ENCODE measurements around the gene TPM2. TPM values are rescaled to one million over a fixed set of nuclear protein-coding genes. Genes with fewer than 3 reads are reported as not detected.

TPM2 gene
- total RNA-seq, 4 donors from 2014 or later = 7,572 to 13,568 (median 12,084) TPM

DNA sequence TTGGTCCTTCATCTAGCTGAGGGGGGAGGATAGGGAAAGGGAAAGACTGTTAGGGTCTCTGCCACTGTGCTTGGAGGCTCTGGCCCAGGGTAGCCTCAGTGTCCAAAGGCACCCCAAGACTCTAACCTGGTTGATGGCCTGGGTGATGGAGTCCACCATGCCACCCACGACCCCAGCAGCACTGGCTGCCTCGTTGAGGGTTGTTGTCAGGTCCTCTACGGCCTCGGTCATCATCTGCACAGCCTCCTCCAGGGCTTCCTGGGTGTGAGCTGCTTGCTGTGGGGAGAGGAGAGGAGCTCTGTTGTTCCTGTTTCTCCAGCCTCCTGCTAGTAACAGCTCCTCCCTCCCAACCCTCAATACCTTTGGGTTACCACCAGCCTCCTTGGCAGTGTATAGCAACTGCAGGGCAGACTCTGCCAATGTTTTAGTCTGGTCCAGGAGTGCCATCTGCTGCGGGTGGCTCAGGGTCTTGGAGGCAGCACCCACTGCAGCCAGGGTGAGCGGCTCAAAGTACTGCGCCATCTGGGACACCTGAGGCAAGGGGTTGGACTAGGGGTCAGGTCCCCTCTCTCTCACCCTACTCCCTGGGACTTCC, 16.2 kb upstream of the TPM2 start:
- H3K27ac ChIP-seq = peak overlapping the region in 3 of 4 donors; percentile 96 to 99 (median 98)

GRCh38 chr9:35705372-35705771, 15.6 kb upstream of the TPM2 start:
- H3K27me3 ChIP-seq = no peaks in the 10 kb centered on the region
- H3K4me3 ChIP-seq = no peak overlapping the region
- no peak for ATAC-seq
- TF ChIP-seq EP300 (IDR thresholded peaks at IDR 0.05) (no peak), POLR2AphosphoS5 (IDR thresholded peaks at IDR 0.05) (no peak), POLR2A (IDR thresholded peaks at IDR 0.05) (no peak)
- TF ChIP-seq, protein P1, sequence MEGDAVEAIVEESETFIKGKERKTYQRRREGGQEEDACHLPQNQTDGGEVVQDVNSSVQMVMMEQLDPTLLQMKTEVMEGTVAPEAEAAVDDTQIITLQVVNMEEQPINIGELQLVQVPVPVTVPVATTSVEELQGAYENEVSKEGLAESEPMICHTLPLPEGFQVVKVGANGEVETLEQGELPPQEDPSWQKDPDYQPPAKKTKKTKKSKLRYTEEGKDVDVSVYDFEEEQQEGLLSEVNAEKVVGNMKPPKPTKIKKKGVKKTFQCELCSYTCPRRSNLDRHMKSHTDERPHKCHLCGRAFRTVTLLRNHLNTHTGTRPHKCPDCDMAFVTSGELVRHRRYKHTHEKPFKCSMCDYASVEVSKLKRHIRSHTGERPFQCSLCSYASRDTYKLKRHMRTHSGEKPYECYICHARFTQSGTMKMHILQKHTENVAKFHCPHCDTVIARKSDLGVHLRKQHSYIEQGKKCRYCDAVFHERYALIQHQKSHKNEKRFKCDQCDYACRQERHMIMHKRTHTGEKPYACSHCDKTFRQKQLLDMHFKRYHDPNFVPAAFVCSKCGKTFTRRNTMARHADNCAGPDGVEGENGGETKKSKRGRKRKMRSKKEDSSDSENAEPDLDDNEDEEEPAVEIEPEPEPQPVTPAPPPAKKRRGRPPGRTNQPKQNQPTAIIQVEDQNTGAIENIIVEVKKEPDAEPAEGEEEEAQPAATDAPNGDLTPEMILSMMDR (IDR thresholded peaks at IDR 0.05) = no peak
- H3K4me1 ChIP-seq = no peaks in the 10 kb centered on the region
- peak overlapping the region in 3 of 4 donors; percentile 96 to 99 (median 98) for H3K27ac ChIP-seq
- no peaks in the 10 kb centered on the region for H3K9me3 ChIP-seq
- H3K36me3 ChIP-seq = peaks cover 13 to 100% of the 10 kb centered on the region in 2 donors
- WGBS, 2 donors (ENCODE audit: low coverage in 1 of 2) = 60% methylated on average over 2 of the region's 8 CpGs; no CpG with 5 or more reads in 1 of the 2 donors

More for the DNA sequence above, 16.2 kb upstream of the TPM2 start:
- Histone ChIP-seq H3K4me1 (no peaks in the 10 kb centered on the region), H3K27me3 (no peaks in the 10 kb centered on the region), H3K36me3 (peaks cover 13 to 100% of the 10 kb centered on the region in 2 donors), H3K4me3 (no peak overlapping the region), H3K9me3 (no peaks in the 10 kb centered on the region)
- WGBS, 2 donors (ENCODE audit: low coverage in 1 of 2) = 92% methylated on average over 2 of the region's 7 CpGs; no CpG with 5 or more reads in 1 of the 2 donors
- no peak for ATAC-seq
- TF ChIP-seq POLR2A (IDR thresholded peaks at IDR 0.05) = no peak
- TF ChIP-seq, protein P1 (IDR thresholded peaks at IDR 0.05) = no peak
- no peak for TF ChIP-seq EP300 (IDR thresholded peaks at IDR 0.05)
- no peak for TF ChIP-seq POLR2AphosphoS5 (IDR thresholded peaks at IDR 0.05)

DNA sequence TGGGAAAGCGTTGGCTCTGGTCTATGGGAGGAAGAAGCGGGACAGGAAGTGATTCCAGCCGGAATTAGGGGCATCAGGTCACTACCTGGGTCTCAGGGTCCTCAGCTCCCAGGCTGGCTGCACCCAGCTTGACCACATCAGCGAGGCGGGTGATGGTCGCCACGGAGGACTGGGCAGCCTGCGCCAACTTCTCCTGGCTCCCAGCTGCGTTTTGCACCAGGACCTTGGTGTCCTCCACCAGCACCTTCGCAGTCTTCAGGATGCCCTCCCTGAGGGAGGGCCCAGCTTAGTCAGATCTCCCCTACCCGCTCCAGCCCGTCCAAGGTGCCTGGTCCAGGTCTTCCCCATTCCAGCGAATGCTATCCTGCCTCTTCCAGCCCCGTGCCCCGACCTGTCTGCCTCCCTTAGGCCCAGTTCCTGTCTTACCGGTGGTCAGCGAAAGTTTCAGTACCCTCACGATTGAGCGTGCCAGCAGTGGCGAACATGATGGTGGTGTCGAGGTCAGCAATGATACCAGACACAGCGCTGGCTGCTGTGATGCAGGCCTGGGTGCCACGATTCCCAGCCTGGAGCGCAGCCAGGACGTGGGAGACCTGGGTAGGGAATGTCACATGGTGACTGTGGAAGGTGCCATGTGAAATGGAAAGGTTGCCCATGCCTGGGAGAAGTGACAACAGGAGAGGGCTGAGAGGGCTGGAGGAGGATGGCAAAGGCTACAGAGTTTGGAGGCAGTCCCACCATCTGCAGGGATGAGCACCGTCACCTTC, 14.4 kb upstream of the TPM2 start:
- Histone ChIP-seq H3K27me3 (no peaks in the 10 kb centered on the region), H3K4me1 (peaks cover 0 to 2% (median 0%) of the 10 kb centered on the region in 3 donors), H3K9me3 (no peaks in the 10 kb centered on the region), H3K4me3 (no peak overlapping the region), H3K27ac (peak overlapping the region in 3 of 4 donors; percentile 96 to 99 (median 98)), H3K36me3 (peaks cover 13 to 100% of the 10 kb centered on the region in 2 donors)
- no peak for ATAC-seq
- no peak for TF ChIP-seq EP300 (IDR thresholded peaks at IDR 0.05)
- TF ChIP-seq POLR2AphosphoS5 (IDR thresholded peaks at IDR 0.05) = peak; percentile 14
- WGBS, 2 donors (ENCODE audit: low coverage in 1 of 2) = 79 to 83% methylated on average over 6 to 10 of the region's 26 CpGs

DNA sequence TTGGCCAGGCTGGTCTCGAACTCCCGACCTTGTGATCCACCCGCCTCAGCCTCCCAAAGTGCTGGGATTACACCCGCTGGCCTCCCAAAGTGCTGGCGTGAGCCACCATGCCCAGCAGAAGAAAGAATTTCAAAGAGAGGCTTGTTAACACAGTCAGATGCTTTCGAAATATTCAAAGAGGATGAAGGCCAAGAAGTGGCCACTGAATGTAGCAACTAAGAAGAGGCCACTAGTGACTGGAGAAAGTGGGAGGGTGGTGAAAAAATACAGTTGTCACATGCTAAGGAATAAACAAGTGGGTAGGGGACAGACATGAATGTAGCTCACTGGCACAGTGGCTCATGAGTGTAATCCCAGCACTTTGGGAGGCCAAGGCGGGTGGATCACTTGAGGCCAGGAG, 13.0 kb upstream of the TPM2 start:
- Histone ChIP-seq H3K36me3 (peaks cover 12 to 100% of the 10 kb centered on the region in 2 donors), H3K4me1 (peaks cover 0 to 16% (median 1%) of the 10 kb centered on the region in 3 donors), H3K27me3 (no peaks in the 10 kb centered on the region), H3K9me3 (no peaks in the 10 kb centered on the region), H3K4me3 (no peak overlapping the region), H3K27ac (peak overlapping the region in 3 of 4 donors; percentile 96 to 99 (median 98))
- WGBS, 2 donors (ENCODE audit: low coverage in 1 of 2) = 100% methylated on average over 2 of the region's 7 CpGs; no CpG with 5 or more reads in 1 of the 2 donors
- no peak for ATAC-seq
- TF ChIP-seq EP300 (IDR thresholded peaks at IDR 0.05) = no peak
- TF ChIP-seq POLR2AphosphoS5 (IDR thresholded peaks at IDR 0.05) = no peak
- TF ChIP-seq POLR2A (IDR thresholded peaks at IDR 0.05) = no peak
- TF ChIP-seq, protein P1 (IDR thresholded peaks at IDR 0.05) = no peak

DNA sequence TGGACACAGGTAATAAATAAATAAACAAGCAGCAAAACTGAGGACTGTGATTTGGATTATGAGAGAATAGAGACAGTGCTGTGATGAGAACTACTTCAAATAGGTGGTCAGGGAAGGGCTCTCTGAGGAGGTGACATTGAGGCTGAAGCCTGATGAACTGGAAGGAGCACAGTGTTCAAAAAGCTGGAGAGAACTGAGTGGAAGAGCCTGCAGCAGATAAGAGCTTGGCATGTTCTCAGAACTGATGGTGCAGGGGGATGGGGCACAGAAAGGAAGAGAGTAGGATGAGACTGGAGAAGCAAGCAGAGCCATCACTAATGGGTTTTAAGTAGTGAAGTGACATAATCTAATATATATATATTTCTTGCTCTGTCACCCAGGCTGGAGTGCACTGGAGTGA, 11.2 kb upstream of the TPM2 start:
- Histone ChIP-seq H3K27me3 (no peaks in the 10 kb centered on the region), H3K9me3 (no peaks in the 10 kb centered on the region), H3K4me1 (peaks cover 4 to 34% (median 18%) of the 10 kb centered on the region in 3 donors), H3K36me3 (peaks cover 4 to 100% of the 10 kb centered on the region in 2 donors), H3K27ac (peak overlapping the region in 3 of 4 donors; percentile 96 to 99 (median 98)), H3K4me3 (no peak overlapping the region)
- no peak for ATAC-seq
- TF ChIP-seq POLR2A (IDR thresholded peaks at IDR 0.05) (no peak), POLR2AphosphoS5 (IDR thresholded peaks at IDR 0.05) (no peak), EP300 (IDR thresholded peaks at IDR 0.05) (no peak)
- TF ChIP-seq, protein P1 (IDR thresholded peaks at IDR 0.05) = no peak

All from gastroesophageal sphincter (tissue), 4 donors.